ENCODE measurements around the gene MEGF11. TPM values are rescaled to one million over a fixed set of nuclear protein-coding genes. Genes with fewer than 3 reads are reported as not detected.

The MEGF11 gene
- total RNA-seq, 1 experiment from 2014 or later = 2.3 TPM

- TF ChIP-seq, protein P1, sequence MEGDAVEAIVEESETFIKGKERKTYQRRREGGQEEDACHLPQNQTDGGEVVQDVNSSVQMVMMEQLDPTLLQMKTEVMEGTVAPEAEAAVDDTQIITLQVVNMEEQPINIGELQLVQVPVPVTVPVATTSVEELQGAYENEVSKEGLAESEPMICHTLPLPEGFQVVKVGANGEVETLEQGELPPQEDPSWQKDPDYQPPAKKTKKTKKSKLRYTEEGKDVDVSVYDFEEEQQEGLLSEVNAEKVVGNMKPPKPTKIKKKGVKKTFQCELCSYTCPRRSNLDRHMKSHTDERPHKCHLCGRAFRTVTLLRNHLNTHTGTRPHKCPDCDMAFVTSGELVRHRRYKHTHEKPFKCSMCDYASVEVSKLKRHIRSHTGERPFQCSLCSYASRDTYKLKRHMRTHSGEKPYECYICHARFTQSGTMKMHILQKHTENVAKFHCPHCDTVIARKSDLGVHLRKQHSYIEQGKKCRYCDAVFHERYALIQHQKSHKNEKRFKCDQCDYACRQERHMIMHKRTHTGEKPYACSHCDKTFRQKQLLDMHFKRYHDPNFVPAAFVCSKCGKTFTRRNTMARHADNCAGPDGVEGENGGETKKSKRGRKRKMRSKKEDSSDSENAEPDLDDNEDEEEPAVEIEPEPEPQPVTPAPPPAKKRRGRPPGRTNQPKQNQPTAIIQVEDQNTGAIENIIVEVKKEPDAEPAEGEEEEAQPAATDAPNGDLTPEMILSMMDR (IDR thresholded peaks at IDR 0.05 in 2 of 3, conservative IDR thresholded peaks at IDR 0.05 in 1 of 3; ENCODE audit: borderline replicate concordance in 1 of 3, insufficient read depth in 1 of 3, low read depth in 2 of 3, low read length in 2 of 3) = no peak
- no peak for TF ChIP-seq EZH2 (IDR thresholded peaks at IDR 0.05)
- TF ChIP-seq, protein P2, sequence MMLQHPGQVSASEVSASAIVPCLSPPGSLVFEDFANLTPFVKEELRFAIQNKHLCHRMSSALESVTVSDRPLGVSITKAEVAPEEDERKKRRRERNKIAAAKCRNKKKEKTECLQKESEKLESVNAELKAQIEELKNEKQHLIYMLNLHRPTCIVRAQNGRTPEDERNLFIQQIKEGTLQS (IDR thresholded peaks at IDR 0.05) = no peak
- TF ChIP-seq FOSL1 (IDR thresholded peaks at IDR 0.05; ENCODE audit: low read depth) = no peak
- no peak for TF ChIP-seq ZFX (IDR thresholded peaks at IDR 0.05)
Measured at GRCh38 chr15:65998486-65998885, 255.1 kb downstream of the MEGF11 start (continued).

GRCh38 chr15:65996901-65997300, 256.6 kb downstream of the MEGF11 start:
- H2AFZ ChIP-seq (ENCODE audit: low read depth, low read length, poor library complexity, severe bottlenecking) = no peak overlapping the region
- no peaks in the 10 kb centered on the region for H3K9me2 ChIP-seq (ENCODE audit: insufficient read depth)
- H3K4me3 ChIP-seq (replicated peaks in 1 of 2; ENCODE audit: low read depth in 1 of 2, low read length in 2 of 2) = no peak overlapping the region
- ChIA-PET RAD21 (ENCODE audit: low non-redundant PET in 1 of 2, low total read pairs in 2 of 2, uncharacterized antibody in 2 of 2, unreplicated experiment in 2 of 2) (no interaction called here), POLR2A (no interaction called here), CTCF (no interaction called here)
- ATAC-seq = no peak
- H3K36me3 ChIP-seq (ENCODE audit: control insufficient read depth in 1 of 2, insufficient read depth in 2 of 2, low read length in 2 of 2) = no peaks in the 10 kb centered on the region
- peaks cover 24% of the 10 kb centered on the region for H3K27me3 ChIP-seq (ENCODE audit: insufficient read depth, low read length)
- BruUV-seq (replicated peaks) = no TSS peak
- TF ChIP-seq REST (IDR thresholded peaks at IDR 0.05; ENCODE audit: low read depth) (no peak), CBX3 (IDR thresholded peaks at IDR 0.05; ENCODE audit: low read depth) (no peak), SIN3A (IDR thresholded peaks at IDR 0.05; ENCODE audit: low read depth) (no peak), MAX (IDR thresholded peaks at IDR 0.05) (no peak), ELF1 (IDR thresholded peaks at IDR 0.05; ENCODE audit: borderline replicate concordance, low read depth) (no peak), TCF7L2 (IDR thresholded peaks at IDR 0.05; ENCODE audit: borderline replicate concordance, extremely low read depth, insufficient read depth, insufficient read length) (no peak), EZH2phosphoT487 (IDR thresholded peaks at IDR 0.05; ENCODE audit: borderline replicate concordance) (no peak), YY1 (IDR thresholded peaks at IDR 0.05; ENCODE audit: extremely low read depth, insufficient replicate concordance, low read depth, low read length) (no peak), POLR2A (IDR thresholded peaks at IDR 0.05; ENCODE audit: borderline replicate concordance, extremely low read depth, insufficient read depth, insufficient read length) (no peak), CEBPB (IDR thresholded peaks at IDR 0.05; ENCODE audit: low read depth) (no peak), EZH2 (IDR thresholded peaks at IDR 0.05) (no peak), ZNF274 (IDR thresholded peaks at IDR 0.05; ENCODE audit: low read depth, low read length) (no peak), ZFX (IDR thresholded peaks at IDR 0.05) (no peak), EGR1 (IDR thresholded peaks at IDR 0.05; ENCODE audit: low read depth) (no peak), FOSL1 (IDR thresholded peaks at IDR 0.05; ENCODE audit: low read depth) (no peak)
- TF ChIP-seq, protein P1 (IDR thresholded peaks at IDR 0.05 in 2 of 3, conservative IDR thresholded peaks at IDR 0.05 in 1 of 3; ENCODE audit: borderline replicate concordance in 1 of 3, insufficient read depth in 1 of 3, low read depth in 2 of 3, low read length in 2 of 3) = no peak
- no peaks in the 10 kb centered on the region for H4K20me1 ChIP-seq (ENCODE audit: insufficient read depth)
- H3K27ac ChIP-seq (ENCODE audit: low read depth, low read length) = no peak overlapping the region
- no peak for DNase-seq (ENCODE audit: low read depth, low spot score)
- intact Hi-C loops (cut with micrococcal nuclease) = no loop called here
- H3K79me2 ChIP-seq (ENCODE audit: insufficient read depth, low read length) = no peaks in the 10 kb centered on the region
- no peak overlapping the region for H3K9ac ChIP-seq (ENCODE audit: low read length)
- H3K9me3 ChIP-seq (ENCODE audit: control insufficient read depth in 1 of 2, insufficient read depth in 1 of 2, low read depth in 1 of 2, low read length in 2 of 2) = no peaks in the 10 kb centered on the region
- H3K4me1 ChIP-seq (ENCODE audit: control insufficient read depth in 1 of 2, insufficient read depth in 2 of 2, low read length in 2 of 2) = no peaks in the 10 kb centered on the region
- no peak overlapping the region for H3K4me2 ChIP-seq (ENCODE audit: low read length)
